Thyroid gland (tissue), 4 donors: Measurements from ENCODE around the gene TNIK. TPM values are rescaled to one million over a fixed set of nuclear protein-coding genes. Genes with fewer than 3 reads are reported as not detected.

Source experiments
- DNase-seq, 2 donors: peaks; one replicate each; pipeline ENCODE4 v3.0.0-alpha.2; 2019
- H3K27ac ChIP-seq, 3 donors: fragments of 200-600 bp; sonication (generic); 1 replicate in 2 of 3; 2 replicates in 1 of 3; pipeline ENCODE4 v1.5.1; 2016 to 2019; ENCODE audit warnings: mild to moderate bottlenecking in 1 of 3, moderate library complexity in 1 of 3
- H3K27me3 ChIP-seq: fragments of 200-600 bp; sonication (generic); one replicate; pipeline ENCODE4 v1.5.1; 2019
- H3K36me3 ChIP-seq, 2 donors: fragments of 200-600 bp; sonication (generic); one replicate each; pipeline ENCODE4 v1.5.1; 2016 to 2019
- H3K4me1 ChIP-seq, 2 donors: fragments of 200-600 bp; sonication (generic); one replicate each; pipeline ENCODE4 v1.5.1; 2017 to 2019
- H3K4me3 ChIP-seq, 3 donors: fragments of 200-600 bp; sonication (generic); replicated peaks in 1 of 3; 1 replicate in 2 of 3; 2 replicates in 1 of 3; pipeline ENCODE4 v1.5.1; 2016; ENCODE audit warnings: mild to moderate bottlenecking in 1 of 3
- H3K9me3 ChIP-seq: fragments of 200-600 bp; sonication (generic); one replicate; pipeline ENCODE4 v1.5.1; 2017
- CTCF ChIP-seq, 6 experiments: fragments of 200-600 bp in 3 of 6; fragments of 450-650 bp in 3 of 6; sonication (generic) in 3 of 6; IDR thresholded peaks; one replicate each; pipeline ENCODE4 v1.5.1; 2016 to 2019; ENCODE audit warnings: antibody characterized with exemption in 6 of 6, mild to moderate bottlenecking in 2 of 6, inconsistent platforms in 1 of 6, moderate library complexity in 1 of 6
- POLR2A ChIP-seq, 2 donors: fragments of 450-650 bp; IDR thresholded peaks; one replicate each; pipeline ENCODE4 v1.6.1; 2017; ENCODE audit warnings: antibody characterized with exemption in 2 of 2, mild to moderate bottlenecking in 2 of 2, moderate library complexity in 1 of 2
- WGBS, 2 donors: methylation state at CpG; one replicate each; pipeline ENCODE4 v1.1.5; 2017; 5-methylcytosine and 5-hydroxymethylcytosine counted together
- intact Hi-C: fragments of 100-400 bp; cut with DNase I; formaldehyde crosslinking; loops from one replicate; pipeline ENCODE4 v1.15.1; 2023
- total RNA-seq, 4 donors: library from RNA; depleted of rRNA; stranded (reverse); fragments of >200 nt; gene quantifications; one replicate each; pipeline ENCODE4 v1.2.3, GENCODE V29; 2016

Gene TNIK
- total RNA-seq, 4 donors from 2014 or later: 29.7 to 84.1 (median 48.9) TPM

DNA sequence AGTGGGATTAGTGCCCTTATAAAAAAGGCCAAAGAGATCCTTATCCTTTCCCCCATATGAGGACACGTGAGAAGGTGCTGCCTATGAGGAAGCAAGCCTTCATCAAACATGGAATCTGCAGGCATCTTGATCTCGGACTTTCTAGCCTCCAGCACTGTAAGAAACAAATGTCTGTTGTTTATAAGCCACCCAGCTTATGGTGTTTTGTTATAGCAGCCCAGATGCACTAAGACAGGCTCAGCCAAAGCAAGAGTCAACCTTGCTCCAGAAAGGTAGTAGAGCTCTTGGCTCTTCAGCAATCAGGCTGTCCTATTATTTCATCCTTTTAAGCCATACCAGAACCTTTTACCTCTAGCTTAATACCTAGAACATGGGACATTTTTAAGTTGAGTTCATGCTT is 12.3 kb upstream of the TNIK start:
- H3K4me3 ChIP-seq: no peak overlapping the region
- WGBS, 2 donors: 86 to 100% methylated on average over 2 of the region's 2 CpGs
- H3K27ac ChIP-seq: no peak overlapping the region
- intact Hi-C loops: no loop called here
- DNase-seq: no peak
- H3K9me3 ChIP-seq: no peaks in the 10 kb centered on the region
- H3K36me3 ChIP-seq: no peaks in the 10 kb centered on the region
- no peaks in the 10 kb centered on the region for H3K27me3 ChIP-seq
- H3K4me1 ChIP-seq: no peaks in the 10 kb centered on the region
- TF ChIP-seq POLR2A (IDR thresholded peaks at IDR 0.05) (no peak), CTCF (IDR thresholded peaks at IDR 0.05) (no peak)

DNA sequence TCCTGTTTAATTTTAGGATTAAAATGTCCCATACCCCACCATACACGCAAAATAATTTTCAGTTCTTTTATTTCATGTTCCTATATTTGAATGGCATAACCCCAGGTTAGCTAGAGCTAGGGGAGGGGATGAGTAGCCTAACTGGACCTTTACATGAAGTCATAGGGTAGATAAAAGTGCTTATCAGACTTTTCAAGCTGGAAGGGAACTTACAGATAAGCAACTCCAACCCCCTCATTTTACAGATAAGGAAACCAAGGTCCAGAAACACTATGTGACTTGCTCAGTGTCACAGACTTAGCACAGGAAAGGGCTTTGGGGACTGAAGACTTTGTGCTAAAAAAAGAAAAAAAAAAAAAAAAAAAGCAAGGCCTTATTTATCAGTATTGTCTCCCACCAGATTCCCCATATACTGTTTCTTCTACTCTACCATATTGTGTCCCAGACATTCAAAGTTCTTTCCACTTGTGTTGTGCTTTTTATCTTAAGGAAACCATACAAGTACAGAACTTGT is 10.6 kb upstream of the TNIK start:
- 96 to 100% methylated on average over 1 of the region's 1 CpG for WGBS, 2 donors
- DNase-seq: no peak
- intact Hi-C loops: no loop called here
- TF ChIP-seq POLR2A (IDR thresholded peaks at IDR 0.05) (no peak), CTCF (IDR thresholded peaks at IDR 0.05) (no peak)
- H3K27me3 ChIP-seq: no peaks in the 10 kb centered on the region
- no peak overlapping the region for H3K4me3 ChIP-seq
- H3K4me1 ChIP-seq: no peaks in the 10 kb centered on the region
- no peaks in the 10 kb centered on the region for H3K9me3 ChIP-seq
- H3K36me3 ChIP-seq: no peaks in the 10 kb centered on the region
- H3K27ac ChIP-seq: no peak overlapping the region

GRCh38 chr3:171469376-171469775 is 9.2 kb upstream of the TNIK start:
- H3K27ac ChIP-seq: no peak overlapping the region
- TF ChIP-seq CTCF (IDR thresholded peaks at IDR 0.05) (no peak), POLR2A (IDR thresholded peaks at IDR 0.05) (no peak)
- no peaks in the 10 kb centered on the region for H3K27me3 ChIP-seq
- WGBS, 2 donors: 88 to 91% methylated on average over 3 of the region's 3 CpGs
- no peak overlapping the region for H3K4me3 ChIP-seq
- no peaks in the 10 kb centered on the region for H3K9me3 ChIP-seq
- DNase-seq: no peak
- H3K4me1 ChIP-seq: no peaks in the 10 kb centered on the region
- intact Hi-C loops: no loop called here
- no peaks in the 10 kb centered on the region for H3K36me3 ChIP-seq

DNA sequence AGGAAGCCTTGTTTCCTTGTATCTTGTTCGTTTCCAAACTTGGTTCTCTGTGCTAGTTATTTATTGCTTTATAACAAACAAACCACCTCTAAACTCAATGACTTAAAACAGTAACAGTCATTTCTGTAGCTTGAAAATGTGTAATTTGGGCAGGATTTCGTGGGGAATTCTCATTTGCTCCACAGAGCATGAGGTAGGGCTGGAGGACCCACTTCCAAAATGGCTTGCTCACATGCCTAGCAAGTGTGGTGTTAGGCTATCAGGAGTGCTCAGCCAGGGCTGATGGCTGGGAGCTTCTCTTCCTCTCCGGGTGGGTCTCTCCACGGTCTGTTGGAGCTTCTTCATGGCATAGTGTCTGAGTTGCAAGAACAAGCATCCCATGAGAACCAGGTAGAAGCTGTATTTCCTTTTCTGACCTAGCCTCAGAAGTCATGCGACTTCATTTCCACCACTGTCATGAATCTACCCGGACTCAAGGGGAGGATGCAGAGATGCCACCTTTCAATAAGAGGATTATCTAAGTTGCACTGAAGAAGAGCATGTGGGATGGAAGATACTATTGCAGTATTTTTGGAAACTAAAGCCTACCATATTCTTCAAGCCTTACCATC is 8.2 kb upstream of the TNIK start:
- H3K27me3 ChIP-seq: no peaks in the 10 kb centered on the region
- 88% methylated on average over 6 of the region's 6 CpGs for WGBS, 2 donors
- intact Hi-C loops: no loop called here

More for the DNA sequence above, 8.2 kb upstream of the TNIK start:
- Histone ChIP-seq H3K36me3 (no peaks in the 10 kb centered on the region), H3K4me1 (no peaks in the 10 kb centered on the region), H3K27ac (no peak overlapping the region), H3K4me3 (no peak overlapping the region), H3K9me3 (no peaks in the 10 kb centered on the region)
- no peak for TF ChIP-seq CTCF (IDR thresholded peaks at IDR 0.05)
- TF ChIP-seq POLR2A (IDR thresholded peaks at IDR 0.05): no peak
- DNase-seq: no peak
